Astrocyte of the hippocampus (primary cell): ENCODE results near the gene LYVE1.
A peak's percentile ranks its signal among the peaks of the same experiment; 100 is the strongest.

Source experiments
- DNase-seq: peaks from one replicate; pipeline ENCODE4 v3.0.0; 2011; ENCODE audit warnings: low read depth, low spot score

Gene LYVE1

GRCh38 chr11:10558288-10558687 lies 10.2 kb downstream of the LYVE1 start:
- no peak for DNase-seq

GRCh38 chr11:10556590-10556989 lies 11.9 kb downstream of the LYVE1 start:
- no peak for DNase-seq

DNA sequence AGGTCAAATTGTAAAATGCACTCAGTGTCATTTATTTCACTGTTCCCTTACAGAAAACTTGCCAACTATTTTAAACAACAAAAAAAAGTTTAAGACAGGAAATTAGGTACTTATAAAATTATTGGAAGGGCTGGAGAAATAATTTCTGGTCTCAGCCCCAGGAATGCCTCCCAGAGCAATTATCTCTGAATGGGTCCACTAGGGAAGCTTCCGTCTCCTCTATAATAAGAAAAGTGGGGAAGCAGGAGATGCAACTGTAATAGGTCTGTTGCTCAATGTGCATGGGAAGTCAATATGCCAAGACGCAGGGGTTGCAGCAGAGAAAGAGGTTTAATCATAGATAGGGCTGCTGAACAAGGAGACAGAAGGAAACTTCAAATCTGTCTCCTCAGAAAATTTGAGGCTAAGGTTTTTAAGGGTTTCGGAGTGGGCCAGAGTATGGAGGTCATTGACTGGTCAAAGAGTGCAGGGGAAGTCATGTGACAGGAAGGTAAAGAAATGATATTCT lies 16.6 kb downstream of the LYVE1 start:
- no peak for DNase-seq

- no peak for DNase-seq
These were observed 17.2 kb downstream of the LYVE1 start for GRCh38 chr11:10551290-10551592.

DNA sequence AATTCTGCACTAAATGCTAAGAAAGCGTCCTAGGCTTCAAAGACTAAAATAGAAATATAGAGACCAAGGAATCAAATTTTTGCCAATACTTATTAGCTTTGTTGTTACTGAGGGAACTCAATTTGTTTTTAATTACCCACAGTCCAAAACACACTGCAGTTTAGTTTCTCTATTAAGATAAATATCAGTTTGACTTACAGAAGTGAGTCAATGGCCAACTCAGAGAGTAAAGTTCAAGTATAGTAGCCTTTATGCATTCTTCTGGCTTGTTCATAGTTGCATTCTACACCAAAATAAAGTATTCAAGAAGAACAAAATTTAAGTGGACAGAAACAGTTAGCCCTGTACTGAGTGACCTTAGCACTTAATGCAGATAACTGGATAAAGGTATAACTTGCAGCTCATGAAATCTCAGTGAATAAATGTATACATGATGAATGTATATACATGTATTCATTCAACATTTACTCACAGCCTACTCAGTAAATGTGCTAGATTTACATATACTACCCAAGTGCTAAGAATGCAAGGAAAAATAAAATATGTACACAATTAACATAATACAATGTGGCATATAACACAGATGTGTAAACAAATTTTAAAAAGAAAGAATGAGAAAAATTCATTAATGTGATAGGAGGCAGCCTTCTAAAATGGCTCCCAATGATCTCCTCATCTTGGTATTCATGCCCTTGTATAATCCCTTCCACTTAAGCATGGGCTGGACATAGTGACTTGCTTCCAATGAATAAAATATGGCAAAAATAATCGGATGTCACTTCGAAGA lies 17.8 kb downstream of the LYVE1 start:
- no peak for DNase-seq

- DNase-seq, result no peak
These were observed 23.7 kb downstream of the LYVE1 start for GRCh38 chr11:10544491-10545465.

GRCh38 chr11:10543782-10544181 lies 24.7 kb downstream of the LYVE1 start:
- DNase-seq, result no peak

GRCh38 chr11:10542776-10543175 lies 25.7 kb downstream of the LYVE1 start:
- DNase-seq, result no peak

- DNase-seq, result no peak
These were observed 26.9 kb downstream of the LYVE1 start for GRCh38 chr11:10541561-10541930.

- peak; percentile 98 for DNase-seq
These were observed 27.4 kb downstream of the LYVE1 start, which contains the start of gene RNF141 for GRCh38 chr11:10540915-10541560. Gene RNF141 (minus strand): TSS chr11:10541187. CDS start chr11:10534158, 7,029 bp downstream.

DNA sequence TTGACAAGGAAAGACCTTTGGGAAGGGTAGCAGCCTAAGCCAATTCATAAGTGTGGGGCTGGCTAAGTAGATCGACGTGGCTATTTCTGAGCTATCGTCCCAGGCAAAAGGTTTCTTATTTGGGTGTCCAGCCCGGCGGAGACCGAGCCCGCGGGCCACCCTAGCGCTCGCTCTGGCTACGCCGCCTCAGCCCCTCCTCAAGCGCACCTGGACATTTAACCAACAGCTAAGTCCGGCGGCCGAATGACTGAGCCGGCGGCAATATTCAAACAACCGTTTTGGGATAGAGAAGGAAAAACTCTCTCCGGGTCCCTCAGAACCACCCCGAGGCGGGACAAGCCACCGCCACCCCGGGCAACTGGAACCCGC lies 27.9 kb downstream of the LYVE1 start:
- peak; percentile 71 for DNase-seq

GRCh38 chr11:10539339-10539738 lies 29.1 kb downstream of the LYVE1 start:
- DNase-seq, result no peak

DNA sequence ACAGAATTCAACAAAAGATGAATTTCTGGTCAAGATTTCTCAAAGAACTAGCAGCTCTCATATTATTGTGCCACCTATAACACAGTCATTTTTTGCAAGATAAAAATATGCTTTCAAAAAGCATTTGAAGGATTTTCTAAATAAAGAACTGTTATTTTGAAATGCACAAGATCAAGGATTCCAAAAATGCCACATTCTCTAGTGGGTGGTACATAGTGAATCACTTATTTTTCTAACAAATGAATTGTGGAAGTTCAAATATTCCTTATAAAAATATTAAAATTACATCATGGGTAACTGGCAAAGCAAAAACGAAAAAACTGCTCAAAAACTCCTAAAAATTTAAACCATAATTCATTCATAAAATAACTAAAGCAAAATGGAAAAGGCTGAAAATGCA lies 29.5 kb downstream of the LYVE1 start:
- DNase-seq, result no peak

DNA sequence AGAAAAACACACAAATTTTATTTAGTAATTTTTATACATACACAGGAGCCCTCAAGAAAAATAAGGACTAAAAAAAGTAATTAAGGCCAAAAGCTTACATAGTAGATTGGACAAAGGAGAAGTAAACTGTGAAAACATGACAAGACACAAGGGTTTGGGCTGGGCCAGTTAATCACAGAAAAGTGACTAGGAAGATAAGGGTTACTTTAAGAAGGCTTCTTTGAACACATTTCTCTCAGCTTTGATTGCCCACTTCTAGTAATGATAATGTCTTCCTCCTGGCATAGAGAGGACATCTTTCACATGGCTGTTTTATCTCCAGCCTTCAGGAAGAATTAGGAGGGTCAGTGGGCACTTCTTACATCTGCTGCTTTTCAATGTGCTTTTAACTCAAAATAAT lies 30.9 kb downstream of the LYVE1 start:
- DNase-seq, result no peak

GRCh38 chr11:10534316-10534715 lies 34.1 kb downstream of the LYVE1 start:
- DNase-seq, result no peak

GRCh38 chr11:10533323-10533722 lies 35.1 kb downstream of the LYVE1 start:
- DNase-seq, result no peak

DNA sequence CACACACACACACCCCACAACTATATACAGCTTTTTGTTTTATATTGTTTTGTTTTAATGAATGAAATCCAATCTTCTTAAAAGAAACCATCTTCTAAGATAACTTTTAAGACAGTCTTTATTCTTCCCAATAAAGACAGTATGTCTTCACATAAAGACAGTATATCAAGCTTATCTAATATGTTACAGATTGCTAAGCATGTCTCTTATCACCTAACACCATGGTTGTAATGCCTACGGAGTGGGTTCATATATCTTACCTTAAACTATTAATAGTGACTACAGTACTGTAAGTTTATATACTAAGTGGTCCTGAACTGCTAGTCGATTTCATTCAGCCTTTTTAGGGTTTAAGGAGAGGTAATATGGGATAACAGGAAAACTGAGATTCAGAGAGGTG lies 35.9 kb downstream of the LYVE1 start:
- DNase-seq, result no peak

- no peak for DNase-seq
These were observed 39.2 kb downstream of the LYVE1 start for GRCh38 chr11:10529279-10529678.

GRCh38 chr11:10528121-10528520 lies 40.3 kb downstream of the LYVE1 start:
- DNase-seq, result no peak

DNA sequence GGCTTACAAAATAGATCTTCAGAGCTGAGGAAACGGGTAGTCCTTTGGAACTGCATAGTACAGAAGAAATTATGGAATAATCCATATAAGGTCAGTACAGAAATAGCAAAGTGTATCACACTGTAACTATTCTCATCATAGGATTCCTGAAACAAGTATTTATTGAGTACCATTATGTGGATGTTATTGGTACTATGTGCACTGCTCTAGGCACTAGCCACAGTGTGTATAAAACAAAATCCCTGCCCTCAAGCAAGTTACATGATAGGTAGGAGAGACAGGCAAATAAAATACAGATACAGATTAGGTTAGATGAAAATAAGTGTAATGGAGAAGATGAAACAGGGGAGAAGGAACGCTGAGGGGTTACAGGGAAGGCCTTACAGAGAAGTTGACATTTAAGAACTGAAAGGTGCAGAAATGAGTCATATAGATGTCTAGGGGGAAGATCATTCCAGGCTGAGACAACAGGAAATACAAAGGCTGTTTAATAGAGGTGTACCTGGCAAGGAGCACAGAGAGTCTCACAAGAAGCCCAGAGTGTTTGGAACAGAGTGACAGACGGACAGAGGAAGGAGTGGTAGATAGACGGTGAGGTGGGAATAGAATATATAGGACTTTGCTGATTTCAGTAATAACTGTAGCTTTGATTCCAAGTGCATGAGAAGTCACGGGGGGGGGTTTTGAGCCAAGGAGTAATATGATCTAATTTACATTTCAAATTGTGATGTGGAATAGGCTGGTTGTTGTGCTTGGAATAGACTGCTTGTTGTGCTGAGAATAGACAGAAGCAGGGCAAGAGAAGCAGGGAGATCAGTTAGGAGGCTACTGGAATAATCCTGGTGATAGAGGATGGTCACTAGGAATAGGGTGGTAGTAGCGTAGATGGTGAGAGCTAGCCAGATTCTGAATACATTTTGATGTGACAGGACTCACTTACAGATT lies 41.2 kb downstream of the LYVE1 start:
- DNase-seq, result peak; percentile 43

DNA sequence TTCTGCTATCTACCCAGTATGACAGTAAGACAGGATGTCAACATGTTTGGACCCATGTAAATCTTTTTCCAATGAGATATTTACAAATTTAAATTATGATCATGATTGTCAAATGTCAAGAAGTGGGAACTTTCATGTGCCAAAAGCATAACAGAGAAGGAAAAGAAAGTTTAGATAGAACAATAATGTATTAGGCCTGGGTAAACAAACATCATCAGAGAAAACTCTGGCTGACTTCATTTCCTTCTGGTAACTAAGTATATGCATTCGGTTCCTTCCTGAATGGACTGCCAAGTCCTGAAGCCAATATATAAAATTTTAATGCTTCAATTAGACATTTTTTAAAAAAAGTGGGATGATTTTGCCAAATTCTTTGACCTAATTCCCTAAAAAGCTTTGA lies 44.0 kb downstream of the LYVE1 start:
- DNase-seq, result no peak
